Measurements from ENCODE around the gene CDC16.
"Not testable (repeated sequence)": the region's sequence is repeated elsewhere in the genome, so short reads cannot be mapped to it uniquely, and the experiment has no call there.

Gene CDC16

GRCh38 chr13:114263578-114263977 is 28.9 kb downstream of the CDC16 start:
- DNase-seq (ENCODE audit: low spot score) = peak; percentile 30

- DNase-seq (ENCODE audit: low spot score) = not testable (repeated sequence)
Observed at GRCh38 chr13:114264313-114264712, 29.6 kb downstream of the CDC16 start.

DNA sequence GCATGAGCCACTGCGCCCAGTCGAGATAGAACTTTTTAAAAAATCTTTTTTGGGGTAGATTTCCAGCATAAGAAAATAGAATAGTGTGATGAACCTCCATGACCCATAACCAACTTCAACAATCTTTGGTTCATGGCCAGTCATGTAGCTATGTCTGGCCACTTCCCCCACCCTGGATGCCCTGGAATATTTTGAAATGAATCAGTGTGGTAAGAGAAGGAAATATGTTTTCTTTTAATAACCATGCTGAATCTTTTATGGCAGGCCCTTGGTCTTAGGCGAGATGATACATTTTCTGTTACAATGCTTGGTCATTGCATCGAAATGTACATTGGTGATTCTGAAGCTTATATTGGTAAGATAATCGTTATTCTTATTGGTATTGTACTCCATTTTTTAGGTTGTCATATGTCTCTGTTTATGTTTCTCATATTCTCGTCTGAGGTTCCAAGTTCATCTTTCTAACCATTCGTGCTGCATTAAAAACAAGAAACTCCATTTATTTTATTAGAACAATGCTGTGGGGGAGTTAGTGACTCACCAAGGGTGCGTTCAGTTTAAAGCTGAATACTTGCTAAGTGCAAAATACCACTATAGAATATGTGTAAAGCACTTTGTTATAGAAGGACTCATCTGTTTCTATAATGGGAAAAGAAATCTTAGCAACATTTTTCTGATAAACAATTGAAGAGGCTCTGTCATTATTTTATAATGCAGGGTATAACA is 30.4 kb downstream of the CDC16 start:
- no peak for DNase-seq (ENCODE audit: low spot score)

GRCh38 chr13:114266241-114266640 is 31.5 kb downstream of the CDC16 start:
- DNase-seq (ENCODE audit: low spot score) = no peak

DNA sequence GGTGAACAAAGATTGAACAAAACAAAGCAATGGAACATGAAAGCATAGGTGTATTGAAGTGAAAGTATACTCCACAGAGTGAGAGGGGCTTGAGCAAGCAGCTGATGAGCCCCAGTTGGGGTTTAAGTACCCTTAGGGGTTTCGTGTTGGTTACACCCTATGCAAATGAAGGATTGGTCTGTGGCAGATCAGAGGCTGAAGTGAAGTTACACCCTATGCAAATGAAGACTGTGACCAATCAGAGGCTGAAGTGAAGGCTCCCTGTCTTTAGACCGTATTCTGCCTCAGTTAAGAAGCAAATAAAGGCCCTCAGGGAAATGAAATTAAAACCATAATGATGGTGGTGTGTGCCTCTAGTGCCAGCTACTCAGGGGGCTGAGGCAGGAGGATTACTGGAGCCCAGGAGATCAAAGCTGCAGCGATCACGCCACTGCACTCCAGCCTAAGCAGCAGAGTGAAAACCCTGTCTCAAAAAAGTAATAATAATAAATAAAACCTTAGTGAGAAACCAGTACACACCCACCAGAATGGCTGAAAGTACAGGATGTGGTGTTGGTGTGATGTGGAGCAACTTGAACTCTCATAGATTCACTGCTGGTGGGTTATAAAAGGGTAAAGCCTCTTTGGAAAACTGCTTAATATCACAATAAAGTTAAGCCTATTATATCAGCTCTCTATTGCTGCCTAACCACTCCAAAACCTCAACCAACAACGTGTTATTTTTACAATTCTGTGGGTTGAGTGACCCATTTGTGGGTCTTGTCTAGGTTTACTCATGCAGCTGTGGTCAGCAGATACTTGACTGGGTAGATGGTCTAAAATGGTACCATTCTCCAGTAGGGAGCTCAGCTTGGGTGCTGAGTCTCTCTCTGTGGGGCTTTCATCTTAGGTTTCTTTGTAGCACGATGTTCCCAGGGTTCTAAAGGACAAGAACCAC is 33.9 kb downstream of the CDC16 start:
- DNase-seq (ENCODE audit: low spot score) = peak; percentile 24

DNA sequence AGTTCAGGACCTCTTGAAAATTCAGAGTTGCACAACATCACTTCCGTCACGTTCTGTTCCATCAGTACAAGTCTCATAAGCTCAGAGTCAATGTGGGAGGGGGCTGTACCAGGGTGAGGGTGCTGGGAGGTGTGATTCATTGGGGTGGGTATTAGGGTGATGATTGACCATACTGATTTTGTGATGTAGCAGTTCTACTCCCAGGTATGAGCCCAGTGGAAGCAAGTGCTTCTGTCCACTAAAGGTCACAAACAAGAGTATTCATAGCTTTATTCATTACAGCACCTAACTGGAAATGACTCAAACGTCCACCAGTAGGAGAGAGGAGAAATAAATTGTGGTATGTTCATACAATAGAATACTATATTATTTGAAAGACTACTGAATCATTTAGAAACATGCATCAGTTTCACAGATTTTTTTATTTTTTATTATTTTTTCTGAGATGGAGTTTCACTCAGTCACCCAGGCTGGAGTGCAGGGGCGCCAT is 34.6 kb downstream of the CDC16 start:
- no peak for DNase-seq (ENCODE audit: low spot score)

DNA sequence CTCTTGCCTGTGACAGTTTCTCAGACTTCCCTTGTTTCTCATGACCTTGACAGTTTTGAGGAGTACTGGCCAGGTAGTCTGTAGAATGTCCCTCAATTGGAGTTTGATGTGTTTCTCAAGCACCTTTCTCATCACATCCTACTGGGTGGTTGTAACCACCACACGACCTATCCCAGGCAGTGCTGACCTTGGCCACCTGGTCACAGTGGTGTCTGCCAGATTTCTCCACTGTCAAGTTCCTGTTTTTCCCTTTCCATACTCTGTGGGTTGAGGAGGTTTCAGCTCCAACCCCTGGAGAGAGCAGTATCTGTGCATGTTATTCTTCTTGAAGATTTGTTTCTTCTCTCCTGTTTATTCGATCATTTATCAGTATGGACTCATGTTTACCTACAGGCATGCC is 38.3 kb downstream of the CDC16 start:
- no peak for DNase-seq (ENCODE audit: low spot score)

- no peak for DNase-seq (ENCODE audit: low spot score)
Observed at GRCh38 chr13:114275304-114275703, 40.6 kb downstream of the CDC16 start.

DNA sequence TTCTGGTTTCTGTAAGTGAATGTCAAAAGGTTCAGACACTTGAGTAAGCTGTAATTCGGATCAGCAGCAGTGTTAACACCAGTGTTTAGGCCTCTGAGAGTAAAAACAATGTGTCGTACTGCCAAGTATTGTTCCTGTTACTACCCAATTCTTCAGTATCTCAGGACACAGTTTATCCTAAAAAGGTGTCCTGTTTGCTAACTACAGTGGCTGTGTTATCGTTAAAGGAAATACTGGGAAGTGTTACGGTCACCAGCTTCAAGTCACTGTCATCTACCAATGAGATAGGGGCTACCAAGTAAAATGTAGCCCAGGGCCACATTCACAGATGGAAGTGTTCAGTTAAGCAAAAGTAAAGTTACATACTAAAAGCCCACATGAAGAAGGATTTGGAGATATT is 44.4 kb downstream of the CDC16 start:
- no peak for DNase-seq (ENCODE audit: low spot score)

DNA sequence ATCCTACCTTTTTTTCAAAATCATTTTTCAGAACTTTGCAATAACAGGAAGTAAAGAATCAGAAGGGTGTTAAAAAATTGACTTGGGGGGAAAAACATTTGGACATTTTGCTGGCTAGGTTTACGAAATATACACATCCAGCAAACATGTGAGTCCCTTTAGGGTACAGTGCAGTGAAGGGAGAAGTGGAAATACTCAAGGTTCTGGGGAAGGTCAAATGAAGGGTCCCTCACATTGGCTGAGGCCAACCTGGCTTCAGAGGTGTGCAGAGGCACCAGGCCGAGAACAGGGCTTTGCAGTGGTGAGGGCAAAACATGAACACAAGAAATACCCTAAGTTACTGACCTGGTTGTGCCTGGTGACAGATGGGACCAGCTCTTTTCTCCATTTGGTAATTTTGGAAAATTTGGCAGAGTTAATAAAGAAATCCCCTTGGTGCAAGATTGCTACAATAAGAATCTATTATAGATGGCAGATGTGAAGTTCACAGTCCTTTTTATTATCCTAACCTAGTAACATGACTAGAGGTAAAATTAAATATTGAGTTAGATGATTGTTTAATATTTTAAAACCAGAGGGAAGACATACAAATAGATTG is 45.2 kb downstream of the CDC16 start:
- no peak for DNase-seq (ENCODE audit: low spot score)

GRCh38 chr13:114281351-114282040 is 46.8 kb downstream of the CDC16 start, which contains the start of gene UPF3A:
TSS of gene UPF3A (plus strand) at chr13:114281601. CDS start at chr13:114281640, 39 bp downstream.
- DNase-seq (ENCODE audit: low spot score) = peak; percentile 83

DNA sequence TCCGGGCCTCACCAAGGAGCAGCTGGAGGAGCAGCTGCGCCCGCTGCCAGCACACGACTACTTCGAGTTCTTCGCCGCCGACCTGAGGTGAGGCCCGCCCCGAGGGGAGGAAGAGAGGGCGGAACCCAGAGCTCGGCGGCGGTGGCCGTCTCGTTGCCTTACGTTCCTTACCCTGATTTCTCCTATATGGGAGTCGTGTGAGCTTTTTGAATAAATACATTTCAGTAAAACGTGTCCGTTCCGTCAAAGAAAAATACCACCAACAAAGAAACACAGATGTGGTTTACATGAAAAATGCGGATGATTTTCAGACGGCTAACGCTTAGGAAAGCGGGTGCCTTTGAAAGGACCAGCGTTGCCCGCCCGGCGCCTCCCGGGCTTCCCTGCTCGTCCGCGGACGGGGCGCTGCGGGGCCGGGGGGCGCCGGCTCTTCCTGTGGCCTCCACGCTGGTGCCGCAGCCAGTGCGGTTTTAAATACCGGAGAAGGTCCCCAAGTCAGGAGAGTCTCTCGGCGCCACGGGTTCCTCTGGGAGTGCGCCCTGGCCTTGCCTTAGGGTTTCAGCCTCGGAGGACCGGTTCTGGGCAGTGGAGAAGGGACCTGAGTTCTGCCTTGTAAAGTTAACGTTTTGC is 47.5 kb downstream of the CDC16 start:
- peak; percentile 6 for DNase-seq (ENCODE audit: low spot score)

GRCh38 chr13:114283576-114283975 is 48.9 kb downstream of the CDC16 start:
- DNase-seq (ENCODE audit: low spot score) = no peak

DNA sequence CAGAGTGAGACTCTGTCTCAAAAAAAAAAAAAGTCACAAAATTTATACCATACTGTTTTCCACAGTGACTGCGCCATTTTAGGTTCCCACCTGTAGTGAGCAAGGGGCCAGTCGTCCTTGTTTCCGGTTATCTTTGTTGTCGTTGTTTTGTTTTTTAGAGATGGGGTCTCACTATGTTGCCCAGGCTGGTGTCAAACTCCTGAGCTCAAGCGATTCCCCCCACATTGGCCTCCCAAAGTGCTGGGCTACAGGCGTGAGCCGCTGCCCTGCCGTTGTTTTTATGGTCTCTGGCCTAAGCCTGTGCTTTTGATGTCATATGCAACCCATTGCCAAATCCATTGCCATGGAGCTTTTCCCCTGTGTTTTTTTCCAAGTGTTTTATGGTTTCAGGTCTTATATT is 50.0 kb downstream of the CDC16 start:
- DNase-seq (ENCODE audit: low spot score) = no peak

DNA sequence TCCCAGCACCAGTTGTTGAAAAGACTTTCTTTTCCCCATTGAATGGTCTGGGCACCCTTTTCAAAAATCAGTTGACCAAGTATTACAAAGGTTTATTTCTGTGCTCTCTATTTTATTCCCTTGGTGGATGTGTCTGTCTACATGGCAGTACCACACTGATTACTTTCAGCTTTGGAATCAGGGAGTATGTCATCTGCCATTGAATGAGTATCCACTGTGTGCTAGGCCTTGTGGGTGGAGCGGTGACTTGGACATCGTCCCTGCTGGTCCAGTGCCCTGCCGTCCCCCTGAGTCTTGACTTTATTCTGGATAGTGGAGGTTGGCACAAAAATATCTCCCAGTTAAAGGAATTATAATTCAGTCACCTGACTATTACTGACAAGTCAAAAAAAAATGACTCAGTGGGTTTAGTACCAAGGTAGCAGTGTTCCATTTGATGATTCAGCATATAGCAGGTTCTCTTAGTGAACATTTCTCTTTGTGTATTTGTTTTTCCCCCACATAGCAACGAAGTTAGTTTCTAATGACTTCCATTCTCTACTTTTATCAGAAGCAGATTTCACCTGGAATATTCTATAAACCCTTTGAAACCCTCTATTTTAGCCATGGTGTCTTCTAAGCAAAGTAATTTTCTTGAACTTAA is 50.6 kb downstream of the CDC16 start:
- no peak for DNase-seq (ENCODE audit: low spot score)

DNA sequence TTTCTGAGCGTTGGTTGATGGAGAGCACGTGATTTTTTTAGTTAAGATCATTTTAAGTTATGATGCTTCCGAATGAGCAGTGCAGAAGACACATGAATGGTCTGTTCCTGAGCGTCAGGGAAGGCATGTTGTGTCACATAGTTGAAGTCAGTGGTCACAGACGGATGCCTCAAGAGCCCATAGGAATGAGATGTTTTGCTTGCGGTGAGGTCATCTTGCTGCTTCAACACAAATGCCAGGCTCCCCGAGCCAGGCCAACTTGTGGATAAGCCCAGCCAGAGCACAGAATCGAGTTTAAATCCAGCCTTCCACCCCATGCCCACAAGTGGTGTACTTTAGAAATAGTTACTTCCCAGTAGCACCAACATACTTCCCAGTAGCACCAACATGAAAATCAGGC is 52.1 kb downstream of the CDC16 start:
- no peak for DNase-seq (ENCODE audit: low spot score)

- no peak for DNase-seq (ENCODE audit: low spot score)
Observed at GRCh38 chr13:114288157-114288591, 53.5 kb downstream of the CDC16 start.

- no peak for DNase-seq (ENCODE audit: low spot score)
Observed at GRCh38 chr13:114296448-114296847, 61.8 kb downstream of the CDC16 start.

DNA sequence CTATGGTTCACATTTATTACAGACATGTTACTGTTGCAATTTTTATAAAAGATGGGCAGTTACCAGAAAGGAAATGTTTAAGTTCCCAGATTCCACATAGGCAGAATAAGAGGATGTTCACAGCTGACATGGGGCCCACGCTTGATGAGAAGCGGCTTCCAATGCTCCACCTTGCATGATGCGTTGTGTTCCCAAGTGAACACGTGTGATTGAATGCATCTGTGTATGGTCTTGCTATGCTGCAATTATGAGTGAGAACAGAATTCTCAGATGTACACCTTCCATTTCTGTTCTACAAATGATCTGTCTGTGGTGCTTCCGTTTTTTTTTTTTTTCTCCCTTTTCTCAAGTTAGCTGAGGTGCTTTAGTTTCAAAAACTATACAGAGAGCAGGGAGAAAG is 62.2 kb downstream of the CDC16 start:
- no peak for DNase-seq (ENCODE audit: low spot score)

DNA sequence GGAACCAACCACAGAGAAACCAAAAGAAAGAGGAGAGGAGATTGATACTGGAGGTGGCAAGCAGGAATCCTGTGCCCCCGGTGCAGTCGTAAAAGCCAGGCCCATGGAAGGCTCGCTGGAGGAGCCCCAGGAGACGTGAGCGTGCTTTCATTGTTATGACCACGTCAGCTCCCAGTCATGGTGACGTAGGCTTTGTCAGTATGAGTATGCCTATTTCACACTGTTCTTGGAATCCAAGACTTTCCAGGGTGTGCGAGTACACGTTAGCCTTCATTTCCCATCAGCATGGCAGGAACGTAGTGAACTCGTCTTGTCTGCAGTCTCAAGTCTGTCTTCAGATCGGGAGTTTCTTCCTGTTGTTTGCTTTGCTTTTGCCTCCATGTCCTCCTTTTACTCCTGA is 64.2 kb downstream of the CDC16 start:
- no peak for DNase-seq (ENCODE audit: low spot score)
